Esophagus (tissue), 2 donors: ENCODE data around the gene AGK. TPM values are rescaled to one million over a fixed set of nuclear protein-coding genes. Genes with fewer than 3 reads are reported as not detected.

Source experiments
- H3K27ac ChIP-seq, 2 donors: one replicate each; pipeline ENCODE4 v1.5.1; 2013; ENCODE audit warnings: low read depth in 2 of 2, mild to moderate bottlenecking in 2 of 2, inconsistent platforms in 1 of 2, low read length in 1 of 2, moderate library complexity in 1 of 2
- H3K27me3 ChIP-seq, 2 donors: one replicate each; pipeline ENCODE4 v1.6.1; 2013; ENCODE audit warnings: low read length in 2 of 2, control low read depth in 1 of 2, mild to moderate bottlenecking in 1 of 2; ENCODE audit not compliant: insufficient read depth in 2 of 2, control insufficient read depth in 1 of 2
- H3K36me3 ChIP-seq, 2 donors: one replicate each; pipeline ENCODE4 v1.6.1; 2013; ENCODE audit warnings: low read length in 1 of 2; ENCODE audit not compliant: control insufficient read depth in 2 of 2, insufficient read depth in 2 of 2
- H3K4me1 ChIP-seq, 2 donors: one replicate each; pipeline ENCODE4 v1.6.1; 2013; ENCODE audit warnings: low read length in 1 of 2; ENCODE audit not compliant: control insufficient read depth in 2 of 2, insufficient read depth in 2 of 2
- H3K4me3 ChIP-seq, 2 donors: one replicate each; pipeline ENCODE4 v1.5.1; 2013; ENCODE audit warnings: low read length in 2 of 2, mild to moderate bottlenecking in 2 of 2, low read depth in 1 of 2, moderate library complexity in 1 of 2
- H3K9me3 ChIP-seq, 2 donors: one replicate each; pipeline ENCODE4 v1.6.1; 2013; ENCODE audit warnings: mild to moderate bottlenecking in 2 of 2, low read depth in 1 of 2, low read length in 1 of 2, moderate library complexity in 1 of 2; ENCODE audit not compliant: control insufficient read depth in 2 of 2, insufficient read depth in 1 of 2
- WGBS, 2 donors: extraction: QIAGEN DNeasy Blood & Tissue Kit; methylation state at CpG; one replicate each; pipeline ENCODE4 v1.1.7; 2013; 5-methylcytosine and 5-hydroxymethylcytosine counted together
- polyA plus RNA-seq, 2 donors: library from polyadenylated mRNA; stranded (reverse); fragments of 200-250 nt; gene quantifications; one replicate each; pipeline ENCODE4 v1.2.3, GENCODE V29; 2013
- donor health status: healthy with polysubstance abuse.
- donor health status: Bipolar disorder and iron deficiency.

AGK gene
- polyA plus RNA-seq, 2 donors: 11.1 to 12.1 TPM

- H3K27ac ChIP-seq: no peak overlapping the region
- WGBS, 2 donors: 53 to 76% methylated on average over 4 of the region's 4 CpGs
- no peak overlapping the region for H3K4me3 ChIP-seq
Measured at GRCh38 chr7:141702892-141703291, 151.7 kb downstream of the AGK start.

GRCh38 chr7:141704112-141704511 is 152.9 kb downstream of the AGK start:
- H3K27me3 ChIP-seq: no peaks in the 10 kb centered on the region
- H3K36me3 ChIP-seq: no peaks in the 10 kb centered on the region
- H3K9me3 ChIP-seq: no peaks in the 10 kb centered on the region
- no peak overlapping the region for H3K27ac ChIP-seq
- H3K4me3 ChIP-seq: no peak overlapping the region
- peaks cover 3 to 4% of the 10 kb centered on the region in 2 donors for H3K4me1 ChIP-seq
- WGBS, 2 donors: 40 to 60% methylated on average over 3 of the region's 3 CpGs

More at GRCh38 chr7:141702892-141703291, 151.7 kb downstream of the AGK start:
- Histone ChIP-seq H3K27me3 (no peaks in the 10 kb centered on the region), H3K4me1 (peaks cover 4 to 5% of the 10 kb centered on the region in 2 donors), H3K9me3 (no peaks in the 10 kb centered on the region), H3K36me3 (no peaks in the 10 kb centered on the region)

DNA sequence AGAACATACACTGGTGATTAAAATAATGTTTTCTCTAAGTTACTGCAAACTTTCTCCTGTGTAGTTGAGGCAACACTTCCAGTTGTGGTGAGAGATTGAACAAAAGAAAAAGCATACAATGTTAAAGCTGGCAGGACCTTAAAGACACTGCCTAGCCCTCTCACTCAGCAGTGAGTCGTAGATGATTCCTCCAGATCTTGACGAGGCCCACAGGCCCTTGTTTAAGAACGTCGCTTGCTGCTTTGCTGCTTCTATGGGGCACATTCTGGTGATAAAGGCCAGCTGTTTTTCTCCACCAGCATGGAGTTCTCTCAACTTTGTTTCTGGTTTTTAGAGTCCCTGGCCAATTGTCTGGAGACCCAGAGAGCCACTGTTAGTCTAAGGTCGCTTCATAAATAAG is 153.5 kb downstream of the AGK start:
- no peaks in the 10 kb centered on the region for H3K27me3 ChIP-seq
- no peak overlapping the region for H3K4me3 ChIP-seq
- no peaks in the 10 kb centered on the region for H3K9me3 ChIP-seq
- peaks cover 3 to 4% of the 10 kb centered on the region in 2 donors for H3K4me1 ChIP-seq
- H3K36me3 ChIP-seq: no peaks in the 10 kb centered on the region
- 74 to 81% methylated on average over 5 of the region's 5 CpGs for WGBS, 2 donors
- no peak overlapping the region for H3K27ac ChIP-seq

Other genes with a start within 250 kb of the AGK start
- 1 to 10 TPM; 4.5 to 4.7 TPM for gene DENND11, start 150.8 kb downstream of the AGK start, polyA plus RNA-seq
- not detected for gene WEE2, start 156.9 kb downstream of the AGK start, polyA plus RNA-seq
- gene SSBP1, start 186.9 kb downstream of the AGK start, polyA plus RNA-seq: 100 to 1,000 TPM; 159 to 209 TPM
- gene TAS2R3, start 212.7 kb downstream of the AGK start, polyA plus RNA-seq: under 1 TPM in 1 of 2 donors, not detected in 1; 0.10 TPM
- under 1 TPM; 0.11 to 0.51 TPM for gene TAS2R4, start 225.3 kb downstream of the AGK start, polyA plus RNA-seq
- gene TAS2R5, start 238.8 kb downstream of the AGK start, polyA plus RNA-seq: 1 to 10 TPM in 1 of 2 donors, under 1 TPM in 1; 0.28 to 1.0 TPM